ENCODE measurements around the gene ZNF407.

ZNF407 gene

GRCh38 chr18:75070235-75070624 lies 472.6 kb downstream of the ZNF407 start:
- POLR2A ChIA-PET, result no interaction called here
- H3K36me3 ChIP-seq (ENCODE audit: control insufficient read depth in 2 of 2, insufficient read depth in 1 of 2, low read length in 2 of 2), result no peaks in the 10 kb centered on the region
- no peak for TF ChIP-seq YY1 (tag by site-specific recombination; IDR thresholded peaks at IDR 0.05)
- no peak for TF ChIP-seq ZNF148 (tag by site-specific recombination; IDR thresholded peaks at IDR 0.05; ENCODE audit: borderline replicate concordance)
- no peak for TF ChIP-seq ZBTB7A (tag by site-specific recombination; IDR thresholded peaks at IDR 0.05; ENCODE audit: low read depth)
- TF ChIP-seq MZF1 (tag by site-specific recombination; IDR thresholded peaks at IDR 0.05; ENCODE audit: borderline replicate concordance), result no peak
- TF ChIP-seq ZNF548 (tag by site-specific recombination; IDR thresholded peaks at IDR 0.05), result no peak
- TF ChIP-seq ZNF76 (tag by site-specific recombination; IDR thresholded peaks at IDR 0.05; ENCODE audit: borderline replicate concordance, low read depth), result no peak
- TF ChIP-seq PRDM1 (tag by site-specific recombination; IDR thresholded peaks at IDR 0.05), result no peak
- TF ChIP-seq KLF1 (tag by site-specific recombination; IDR thresholded peaks at IDR 0.05), result no peak
- TF ChIP-seq, protein P1, sequence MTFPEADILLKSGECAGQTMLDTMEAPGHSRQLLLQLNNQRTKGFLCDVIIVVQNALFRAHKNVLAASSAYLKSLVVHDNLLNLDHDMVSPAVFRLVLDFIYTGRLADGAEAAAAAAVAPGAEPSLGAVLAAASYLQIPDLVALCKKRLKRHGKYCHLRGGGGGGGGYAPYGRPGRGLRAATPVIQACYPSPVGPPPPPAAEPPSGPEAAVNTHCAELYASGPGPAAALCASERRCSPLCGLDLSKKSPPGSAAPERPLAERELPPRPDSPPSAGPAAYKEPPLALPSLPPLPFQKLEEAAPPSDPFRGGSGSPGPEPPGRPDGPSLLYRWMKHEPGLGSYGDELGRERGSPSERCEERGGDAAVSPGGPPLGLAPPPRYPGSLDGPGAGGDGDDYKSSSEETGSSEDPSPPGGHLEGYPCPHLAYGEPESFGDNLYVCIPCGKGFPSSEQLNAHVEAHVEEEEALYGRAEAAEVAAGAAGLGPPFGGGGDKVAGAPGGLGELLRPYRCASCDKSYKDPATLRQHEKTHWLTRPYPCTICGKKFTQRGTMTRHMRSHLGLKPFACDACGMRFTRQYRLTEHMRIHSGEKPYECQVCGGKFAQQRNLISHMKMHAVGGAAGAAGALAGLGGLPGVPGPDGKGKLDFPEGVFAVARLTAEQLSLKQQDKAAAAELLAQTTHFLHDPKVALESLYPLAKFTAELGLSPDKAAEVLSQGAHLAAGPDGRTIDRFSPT (tag by site-specific recombination; IDR thresholded peaks at IDR 0.05), result no peak
- no peak for TF ChIP-seq ZNF146 (tag by site-specific recombination; IDR thresholded peaks at IDR 0.05)
- no peak for TF ChIP-seq REPIN1 (tag by site-specific recombination; IDR thresholded peaks at IDR 0.05; ENCODE audit: low read depth)
- TF ChIP-seq ZNF654 (tag by site-specific recombination; IDR thresholded peaks at IDR 0.05; ENCODE audit: low read depth), result no peak
- no peak for TF ChIP-seq SALL2 (tag by site-specific recombination; IDR thresholded peaks at IDR 0.05; ENCODE audit: borderline replicate concordance)
- TF ChIP-seq ZNF488 (tag by site-specific recombination; IDR thresholded peaks at IDR 0.05), result no peak
- no peak for TF ChIP-seq ZNF37A (tag by site-specific recombination; IDR thresholded peaks at IDR 0.05)
- TF ChIP-seq ZNF23 (tag by site-specific recombination; IDR thresholded peaks at IDR 0.05; ENCODE audit: borderline replicate concordance), result no peak
- TF ChIP-seq ZBTB8A (tag by site-specific recombination; IDR thresholded peaks at IDR 0.05), result no peak
- no peak for TF ChIP-seq PRDM2 (tag by site-specific recombination; IDR thresholded peaks at IDR 0.05; ENCODE audit: borderline replicate concordance)
- TF ChIP-seq ZBTB11 (tag by site-specific recombination; conservative IDR thresholded peaks at IDR 0.05; ENCODE audit: low read depth), result no peak
- TF ChIP-seq ZFP41 (tag by site-specific recombination; IDR thresholded peaks at IDR 0.05; ENCODE audit: borderline replicate concordance), result no peak
- no peak overlapping the region for H3K4me3 ChIP-seq (ENCODE audit: low read depth, low read length)
- H3K4me1 ChIP-seq (ENCODE audit: control insufficient read depth, insufficient read depth, low read length), result peaks cover 3% of the 10 kb centered on the region; the same call in 1 of the 2 replicates
- CTCF ChIA-PET, result no interaction called here
- no peak overlapping the region for H3K27ac ChIP-seq (ENCODE audit: extremely low read depth, low read depth, low read length)
- no peaks in the 10 kb centered on the region for H3K9me3 ChIP-seq (ENCODE audit: control insufficient read depth, insufficient read depth, low read depth, low read length)

Measured in HEK293 (cell line).